GM19372 (cell line): ENCODE results near the gene EFCAB3.
"Not testable (repeated sequence)": the region's sequence is repeated elsewhere in the genome, so short reads cannot be mapped to it uniquely, and the experiment has no call there.

Source experiments
- ATAC-seq: cut with Tn5 transposase; IDR thresholded peaks from one replicate; pipeline ENCODE4 v1.9.1; 2021; ENCODE audit warnings: mild to moderate bottlenecking, low read depth, moderate library complexity; ENCODE audit not compliant: unreplicated experiment

The EFCAB3 gene

GRCh38 chr17:62380253-62380652 is at the start of gene EFCAB3:
TSS of gene EFCAB3 (plus strand) at chr17:62380553. CDS start at chr17:62382980, 2,427 bp downstream.
- ATAC-seq: no peak

- no peak for ATAC-seq
These were observed 43.8 kb upstream of the EFCAB3 start for GRCh38 chr17:62336527-62336926.

- ATAC-seq: no peak
These were observed 36.5 kb upstream of the EFCAB3 start for GRCh38 chr17:62343764-62344270.

- ATAC-seq: no peak
These were observed 29.2 kb upstream of the EFCAB3 start for GRCh38 chr17:62351176-62351575.

GRCh38 chr17:62366191-62366590 is 14.2 kb upstream of the EFCAB3 start:
- no peak for ATAC-seq

- no peak for ATAC-seq
These were observed 1.2 kb downstream of the EFCAB3 start for GRCh38 chr17:62381561-62381960.

DNA sequence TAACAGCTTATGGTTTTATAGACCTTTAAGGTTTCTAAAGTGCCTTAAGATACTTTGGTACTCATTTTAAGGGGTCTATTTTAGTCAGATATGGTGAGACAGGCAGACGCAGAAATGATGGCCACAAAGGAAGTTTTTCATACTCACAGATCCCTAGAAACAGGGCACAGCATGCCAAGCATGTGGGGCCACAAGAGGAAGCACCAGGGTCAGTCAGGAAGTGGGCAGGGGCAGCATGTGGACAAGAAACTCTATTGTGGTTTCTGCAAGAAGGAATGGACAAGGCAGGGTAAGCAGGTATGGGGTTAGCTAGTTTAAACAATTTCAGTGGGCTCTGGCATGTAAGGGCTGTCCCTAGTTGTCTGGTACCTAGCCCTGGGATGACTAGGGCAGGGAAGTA is 8.5 kb downstream of the EFCAB3 start:
- no peak for ATAC-seq

DNA sequence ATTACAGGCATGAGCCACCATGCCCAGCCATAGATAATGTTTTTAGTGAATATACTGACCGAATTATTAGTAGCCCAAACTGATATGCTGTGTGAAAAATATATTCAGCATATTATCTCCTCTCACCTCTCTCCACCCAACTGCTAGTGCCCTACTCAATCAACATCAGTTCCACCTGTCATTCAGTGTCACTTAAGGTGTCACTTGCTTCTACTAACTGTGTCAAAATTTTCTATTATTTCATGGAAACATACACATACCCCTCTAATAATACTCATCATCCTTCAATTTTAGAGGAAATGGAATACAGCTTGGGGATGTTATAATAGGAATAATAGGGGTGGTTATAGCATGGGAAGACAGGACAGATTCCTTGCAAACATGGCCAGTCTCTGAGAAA is 12.6 kb downstream of the EFCAB3 start:
- no peak for ATAC-seq

GRCh38 chr17:62398891-62399290 is 18.5 kb downstream of the EFCAB3 start:
- ATAC-seq: no peak

GRCh38 chr17:62405451-62405850 is 25.1 kb downstream of the EFCAB3 start:
- ATAC-seq: no peak

DNA sequence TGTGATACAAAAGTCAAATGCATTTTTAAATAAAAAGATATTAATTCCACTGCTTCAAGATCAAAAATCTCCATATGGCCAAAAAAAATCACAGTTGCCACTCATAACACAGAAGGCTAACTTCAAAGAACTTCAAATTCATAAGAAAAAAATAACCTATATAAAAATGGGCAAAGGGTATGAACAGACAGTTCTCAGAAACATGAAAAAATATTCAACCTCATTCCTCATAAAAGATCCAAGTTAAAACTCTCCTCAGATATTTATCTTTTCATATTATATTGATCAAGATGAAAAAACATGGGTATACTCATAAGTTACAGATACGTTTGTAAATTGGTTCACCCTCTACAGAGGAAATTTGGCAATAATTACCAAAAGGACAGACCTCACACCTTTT is 32.7 kb downstream of the EFCAB3 start:
- not testable (repeated sequence) for ATAC-seq

DNA sequence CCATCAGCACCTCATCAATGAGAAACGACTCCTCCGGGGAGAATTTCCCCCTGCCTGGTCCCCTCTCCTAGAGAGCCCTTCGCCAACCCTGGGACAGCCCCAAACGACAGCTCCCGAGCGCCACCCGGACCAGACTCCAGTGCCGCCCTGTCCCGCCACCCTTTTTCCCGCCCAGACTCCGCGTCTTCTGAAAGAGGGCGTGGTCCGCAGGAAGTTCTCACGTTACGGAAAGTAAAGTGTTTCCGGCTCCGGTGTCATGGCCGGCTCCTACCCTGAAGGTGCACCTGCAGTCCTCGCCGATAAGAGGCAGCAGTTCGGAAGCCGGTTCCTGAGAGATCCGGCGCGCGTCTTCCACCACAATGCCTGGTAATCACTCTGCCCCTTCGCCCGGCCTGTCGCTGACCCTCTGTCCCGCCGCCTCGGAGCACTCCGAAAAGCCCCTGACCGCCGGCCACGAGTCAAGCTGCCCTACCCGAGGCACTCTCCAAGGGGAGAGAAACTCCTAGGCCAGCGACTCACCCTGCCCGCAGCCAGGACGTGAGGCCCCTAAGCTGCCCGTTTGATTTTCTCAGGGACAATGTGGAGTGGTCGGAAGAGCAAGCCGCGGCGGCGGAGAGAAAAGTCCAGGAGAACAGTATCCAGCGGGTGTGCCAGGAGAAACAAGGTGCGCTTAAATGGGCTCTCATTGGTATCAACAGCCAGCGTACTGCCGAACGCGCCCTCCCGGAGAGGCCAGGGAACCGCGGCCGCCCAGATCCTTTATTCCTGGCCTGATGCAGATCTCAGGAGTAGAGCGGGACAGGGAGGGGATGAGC is 43.5 kb downstream of the EFCAB3 start, which contains the start of gene METTL2A:
Gene METTL2A (plus strand): TSS at position 251 of the 815 bp plus-strand sequence. CDS start 6 bp downstream, at position 257.
- ATAC-seq: peak; percentile 87

- ATAC-seq: not testable (repeated sequence)
These were observed 45.9 kb downstream of the EFCAB3 start for GRCh38 chr17:62426214-62426613.

DNA sequence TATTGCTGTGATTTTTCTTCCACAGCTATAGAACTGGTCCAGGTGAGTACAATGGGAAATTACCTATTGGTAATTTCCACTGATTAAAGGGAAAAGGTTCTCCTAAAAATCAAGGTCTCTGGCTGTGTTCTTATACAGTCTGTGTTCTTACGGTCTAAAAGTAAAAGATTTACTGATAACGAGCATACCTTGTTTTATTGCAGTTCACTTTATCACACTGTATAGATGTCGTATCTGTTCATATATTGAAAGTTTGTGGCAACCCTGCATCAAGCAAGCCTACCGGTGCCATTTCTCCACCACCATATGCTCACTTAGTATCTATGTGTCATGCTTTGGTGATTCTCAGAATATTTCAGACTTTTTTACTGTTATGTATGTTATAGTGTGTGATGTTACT is 54.9 kb downstream of the EFCAB3 start:
- ATAC-seq: not testable (repeated sequence)

GRCh38 chr17:62441181-62441580 is 60.8 kb downstream of the EFCAB3 start:
- not testable (repeated sequence) for ATAC-seq

DNA sequence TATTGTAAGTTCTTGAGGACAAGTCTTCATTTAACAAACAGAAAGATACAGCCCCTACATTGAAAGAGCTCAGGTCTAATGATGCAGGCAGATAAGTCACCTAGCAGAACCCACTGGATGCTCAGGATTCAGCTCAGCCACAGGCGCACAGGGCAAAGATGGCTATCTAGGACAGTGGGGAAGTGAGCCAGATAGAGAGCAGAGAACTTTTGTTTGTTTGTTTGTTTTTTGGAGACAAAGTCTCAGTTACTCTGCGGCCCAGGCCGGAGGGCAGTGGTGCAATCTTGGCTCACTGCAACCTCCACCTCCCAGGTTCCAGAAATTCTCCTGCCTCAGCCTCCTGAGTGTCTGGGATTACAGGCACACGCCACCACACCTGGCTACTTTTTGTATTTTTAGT is 63.7 kb downstream of the EFCAB3 start:
- ATAC-seq: no peak

- ATAC-seq: not testable (repeated sequence)
These were observed 65.4 kb downstream of the EFCAB3 start for GRCh38 chr17:62445791-62446190.

GRCh38 chr17:62452195-62452594 is 71.8 kb downstream of the EFCAB3 start:
- ATAC-seq: not testable (repeated sequence)

DNA sequence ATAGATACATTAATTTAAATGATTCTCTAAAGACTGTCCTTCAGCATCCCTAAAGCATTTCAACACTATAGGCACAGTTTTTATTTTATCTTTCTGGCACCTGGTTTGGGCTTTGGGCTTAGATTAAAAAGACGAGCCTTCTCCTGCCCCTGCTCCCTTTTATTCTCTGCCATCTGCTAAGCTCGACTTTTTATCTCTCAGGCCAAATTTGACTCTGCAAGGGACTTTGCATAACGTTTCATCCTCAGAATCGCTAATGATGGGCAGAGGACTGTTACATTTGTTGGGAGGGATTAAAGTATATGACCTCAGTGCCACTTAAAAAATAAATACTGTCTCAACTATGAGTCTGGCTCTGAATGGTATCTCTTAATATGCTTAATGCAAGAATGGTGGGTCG is 72.7 kb downstream of the EFCAB3 start:
- not testable (repeated sequence) for ATAC-seq

- ATAC-seq: not testable (repeated sequence)
These were observed 73.3 kb downstream of the EFCAB3 start for GRCh38 chr17:62453656-62454055.

DNA sequence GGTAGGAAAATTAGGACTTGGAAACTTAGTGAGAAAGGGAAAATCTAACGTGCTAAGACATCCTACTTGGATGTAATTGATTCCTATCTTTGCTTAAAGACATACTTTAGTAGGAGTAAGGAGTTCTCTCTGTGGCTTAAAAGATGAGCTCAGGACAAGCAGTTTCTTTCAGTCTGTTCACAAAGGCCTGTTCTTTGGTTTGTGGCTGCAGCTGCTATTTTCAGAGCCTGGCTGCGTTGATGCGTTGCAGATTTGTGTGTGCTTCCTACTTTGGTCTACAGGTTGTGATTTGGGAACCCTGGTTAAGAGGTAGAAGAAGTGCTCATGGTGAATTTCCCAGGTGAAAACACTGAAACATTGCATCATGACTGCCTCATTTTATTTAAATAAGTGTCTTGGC is 73.8 kb downstream of the EFCAB3 start:
- peak; percentile 37 for ATAC-seq

DNA sequence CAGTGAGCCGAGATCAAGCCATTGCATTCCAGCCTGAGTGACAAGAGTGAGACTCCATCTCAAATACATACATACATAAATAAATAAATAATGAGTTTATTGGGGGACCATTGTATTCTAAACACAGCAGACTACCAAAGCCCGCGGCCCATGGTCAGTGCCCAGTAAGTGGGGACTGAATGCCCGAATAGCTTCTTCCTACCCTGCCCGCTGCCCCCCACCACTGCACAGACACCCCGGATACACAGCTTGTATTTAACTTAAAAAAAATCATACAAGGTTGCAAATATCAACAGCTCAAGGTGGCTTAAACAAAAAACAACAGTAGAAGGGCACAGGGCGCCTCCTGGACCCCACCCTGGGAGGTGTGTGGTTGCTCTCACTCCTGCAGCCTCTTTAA is 75.7 kb downstream of the EFCAB3 start:
- ATAC-seq: no peak
